Common myeloid progenitor, CD34-positive (primary cell): ENCODE data around the gene ZP1.

ENCODE experiments used
- CTCF ChIA-PET: fragments of 350-600 bp; sonication (Branson Sonifier 250); formaldehyde crosslinking; loops from one replicate; lab custom pipeline; 2021; ENCODE audit warnings: antibody characterized with exemption; lab: Charles Lee
- POLR2A ChIA-PET: fragments of 350-600 bp; sonication (Branson Sonifier 250); formaldehyde crosslinking; loops from one replicate; lab custom pipeline; 2021; ENCODE audit warnings: antibody characterized with exemption; lab: Charles Lee
- DNase-seq, 3 donors: peaks; one replicate each; pipeline versions ENCODE4 v3.0.0 to v3.0.0-alpha.2; 2013
- H3K27ac ChIP-seq, 2 experiments: 1 replicate in 1 of 2; 2 replicates in 1 of 2; pipeline ENCODE4 v1.7.0; 2013; ENCODE audit warnings: inconsistent platforms in 2 of 2, low read length in 2 of 2, mild to moderate bottlenecking in 2 of 2, low read depth in 1 of 2, moderate library complexity in 1 of 2; ENCODE audit not compliant: severe bottlenecking in 2 of 2, insufficient read depth in 1 of 2, poor library complexity in 1 of 2
- H3K27me3 ChIP-seq, 5 experiments: replicated peaks in 2 of 5; 1 replicate in 3 of 5; 2 replicates in 2 of 5; pipeline versions ENCODE4 v1.6.1 to v1.7.0; 2013; ENCODE audit warnings: low read length in 4 of 5, mild to moderate bottlenecking in 2 of 5, moderate library complexity in 2 of 5, inconsistent platforms in 1 of 5; ENCODE audit not compliant: insufficient read depth in 5 of 5, control insufficient read depth in 4 of 5
- H3K36me3 ChIP-seq, 4 experiments: 1 replicate in 2 of 4; 2 replicates in 2 of 4; pipeline versions ENCODE4 v1.6.1 to v1.7.0; 2013; ENCODE audit warnings: low read length in 3 of 4, control low read depth in 1 of 4, mild to moderate bottlenecking in 1 of 4; ENCODE audit not compliant: control insufficient read depth in 4 of 4, insufficient read depth in 4 of 4
- H3K4me1 ChIP-seq, 4 experiments: 1 replicate in 3 of 4; 2 replicates in 1 of 4; pipeline versions ENCODE4 v1.6.1 to v1.7.1; 2013; ENCODE audit warnings: low read length in 3 of 4, mild to moderate bottlenecking in 3 of 4, control low read depth in 1 of 4, inconsistent platforms in 1 of 4, moderate library complexity in 1 of 4; ENCODE audit not compliant: control insufficient read depth in 4 of 4, insufficient read depth in 4 of 4; ENCODE audit errors: control extremely low read depth in 1 of 4
- H3K4me3 ChIP-seq, 7 experiments: 1 replicate in 4 of 7; 2 replicates in 3 of 7; pipeline versions ENCODE4 v1.5.1 to v1.7.0; 2013; ENCODE audit warnings: mild to moderate bottlenecking in 7 of 7, low read length in 6 of 7, moderate library complexity in 6 of 7, inconsistent platforms in 2 of 7, low read depth in 2 of 7, control low read depth in 1 of 7; ENCODE audit not compliant: insufficient read depth in 4 of 7, control insufficient read depth in 1 of 7; ENCODE audit errors: extremely low read depth in 1 of 7
- H3K9me3 ChIP-seq, 5 experiments: 1 replicate in 4 of 5; 2 replicates in 1 of 5; pipeline versions ENCODE4 v1.6.1 to v1.7.1; 2013; ENCODE audit warnings: low read length in 4 of 5, mild to moderate bottlenecking in 2 of 5, inconsistent platforms in 1 of 5, low read depth in 1 of 5, moderate library complexity in 1 of 5; ENCODE audit not compliant: control insufficient read depth in 4 of 5, insufficient read depth in 2 of 5; ENCODE audit errors: control extremely low read depth in 1 of 5
- WGBS: methylation state at CpG from one replicate; pipeline ENCODE4 v1.1.5; 2013; ENCODE audit not compliant: insufficient coverage; 5-methylcytosine and 5-hydroxymethylcytosine counted together

ZP1 gene

GRCh38 chr11:60825790-60826189 is 41.6 kb upstream of the ZP1 start:
- no peak for DNase-seq
- 98% methylated on average over 5 of the region's 6 CpGs for WGBS
- Histone ChIP-seq H3K27me3 (peaks cover 0 to 2% (median 0%) of the 10 kb centered on the region in 5 experiments), H3K4me1 (peaks cover 0 to 12% (median 7%) of the 10 kb centered on the region in 4 experiments), H3K4me3 (no peak overlapping the region), H3K27ac (no peak overlapping the region), H3K9me3 (peaks cover 0 to 3% (median 0%) of the 10 kb centered on the region in 5 experiments), H3K36me3 (no peaks in the 10 kb centered on the region)
- ChIA-PET POLR2A (no interaction called here), CTCF (interaction anchor here (1.0 to 18.7 kb wide), 5 partner anchors 20 to 361 kb away, joined by 3 to 422 read pairs (median 4); partner anchors contain the start of gene PRPF19)

- Histone ChIP-seq H3K36me3 (no peaks in the 10 kb centered on the region), H3K9me3 (no peaks in the 10 kb centered on the region), H3K27me3 (peaks cover 0 to 4% (median 0%) of the 10 kb centered on the region in 5 experiments), H3K27ac (no peak overlapping the region), H3K4me1 (no peaks in the 10 kb centered on the region), H3K4me3 (peak overlapping the region in 1 of 7 experiments; percentile 25)
- DNase-seq = no peak
- POLR2A ChIA-PET = interaction anchor here (0.5 to 1.4 kb wide), 4 partner anchors 50 to 131 kb away, joined by 3 to 7 read pairs (median 4); partner anchors contain the start of gene MS4A8
- 54% methylated on average over 8 of the region's 10 CpGs for WGBS
- CTCF ChIA-PET = interaction anchor here (0.8 to 18.7 kb wide), 24 partner anchors 9 to 357 kb away, joined by 3 to 422 read pairs (median 4); partner anchors contain the start of genes CCDC86, PRPF19 and ZP1
These were observed 36.7 kb upstream of the ZP1 start for GRCh38 chr11:60830478-60831142.

- peak; percentile 79 to 89 (median 83) for DNase-seq
- Histone ChIP-seq H3K4me3 (peak overlapping the region in 1 of 7 experiments; percentile 25), H3K9me3 (no peaks in the 10 kb centered on the region), H3K4me1 (no peaks in the 10 kb centered on the region), H3K27ac (no peak overlapping the region), H3K27me3 (peaks cover 0 to 4% (median 0%) of the 10 kb centered on the region in 5 experiments), H3K36me3 (no peaks in the 10 kb centered on the region)
- WGBS = 6% methylated on average over 6 of the region's 8 CpGs
- CTCF ChIA-PET = interaction anchor here (0.8 to 18.7 kb wide), 26 partner anchors 9 to 356 kb away, joined by 3 to 422 read pairs (median 4); partner anchors contain the start of genes CCDC86, PRPF19 and ZP1
- POLR2A ChIA-PET = interaction anchor here (0.5 to 1.4 kb wide), 3 partner anchors 56 to 132 kb away, joined by 3 to 7 read pairs (median 3); partner anchors contain the start of gene MS4A8
These were observed 36.2 kb upstream of the ZP1 start for GRCh38 chr11:60831143-60831500.

DNA sequence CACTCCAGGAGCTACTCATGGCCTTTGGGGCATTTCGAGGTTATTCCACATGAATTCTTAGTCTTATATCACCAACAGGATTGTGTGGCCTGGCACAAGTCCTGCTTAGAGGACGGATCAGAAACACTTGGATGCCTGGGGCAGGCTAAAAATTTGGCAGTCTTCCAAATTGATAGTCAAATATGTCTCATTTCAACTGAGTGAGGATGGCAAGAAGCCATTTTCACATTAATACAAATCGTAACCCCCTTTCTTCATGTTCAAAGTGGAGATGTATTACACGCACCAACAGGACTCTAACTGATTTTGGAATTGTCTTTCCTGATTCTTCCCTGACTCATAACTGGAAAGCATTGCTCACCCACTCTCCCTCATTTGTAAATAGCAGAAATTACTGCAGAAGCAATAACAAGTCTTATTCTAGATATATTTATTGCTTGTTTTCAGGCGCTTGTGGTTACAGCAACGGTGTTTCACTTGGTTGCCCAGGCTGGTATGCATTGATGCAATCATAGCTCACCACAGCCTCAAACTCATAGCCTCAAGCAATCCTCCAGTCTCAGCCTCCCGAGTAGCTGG is 35.8 kb upstream of the ZP1 start:
- Histone ChIP-seq H3K9me3 (no peaks in the 10 kb centered on the region), H3K27me3 (peaks cover 0 to 4% (median 0%) of the 10 kb centered on the region in 5 experiments), H3K36me3 (no peaks in the 10 kb centered on the region), H3K4me3 (no peak overlapping the region), H3K27ac (no peak overlapping the region), H3K4me1 (peaks cover 0 to 2% (median 0%) of the 10 kb centered on the region in 4 experiments)
- POLR2A ChIA-PET = interaction anchor here (1.0 to 1.4 kb wide), 2 partner anchors 56 to 71 kb away, joined by 3 to 7 read pairs; no protein-coding TSS in a partner anchor
- CTCF ChIA-PET = interaction anchor here (0.8 to 18.7 kb wide), 26 partner anchors 9 to 131 kb away, joined by 3 to 422 read pairs (median 4); partner anchors contain the start of genes CCDC86, PRPF19 and ZP1
- no peak for DNase-seq
- WGBS = 86% methylated on average over 4 of the region's 7 CpGs

GRCh38 chr11:60834742-60835533 is 32.4 kb upstream of the ZP1 start:
- H3K4me1 ChIP-seq = peaks cover 0 to 8% (median 0%) of the 10 kb centered on the region in 4 experiments
- H3K36me3 ChIP-seq = no peaks in the 10 kb centered on the region
- 80% methylated on average over 5 of the region's 7 CpGs for WGBS
- no peaks in the 10 kb centered on the region for H3K9me3 ChIP-seq
- DNase-seq = no peak
- no peak overlapping the region for H3K4me3 ChIP-seq
- POLR2A ChIA-PET = no interaction called here
- H3K27ac ChIP-seq = no peak overlapping the region
- CTCF ChIA-PET = interaction anchor here (0.8 to 18.7 kb wide), 5 partner anchors 15 to 70 kb away, joined by 3 to 422 read pairs (median 4); partner anchors contain the start of gene ZP1
- peaks cover 0 to 2% (median 0%) of the 10 kb centered on the region in 5 experiments for H3K27me3 ChIP-seq

DNA sequence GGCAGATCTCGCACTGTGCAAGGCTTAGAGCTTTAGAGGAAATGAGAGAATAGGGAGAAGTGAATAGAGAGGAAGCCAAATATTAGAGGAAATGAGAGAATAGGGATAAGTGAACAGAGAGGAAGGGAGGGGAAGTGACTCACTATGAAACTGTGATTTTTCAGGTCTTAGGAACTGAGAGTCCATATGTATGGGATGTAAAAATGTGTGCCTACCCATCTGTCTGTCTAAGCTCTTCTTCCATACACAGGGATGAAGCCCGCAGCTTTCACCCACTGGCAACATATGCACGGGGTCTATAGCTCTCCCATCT is 31.9 kb upstream of the ZP1 start:
- no peak overlapping the region for H3K4me3 ChIP-seq
- peaks cover 0 to 2% (median 0%) of the 10 kb centered on the region in 5 experiments for H3K27me3 ChIP-seq
- H3K4me1 ChIP-seq = peaks cover 0 to 8% (median 0%) of the 10 kb centered on the region in 4 experiments
- DNase-seq = no peak
- WGBS = 96% methylated on average over 3 of the region's 3 CpGs
- no peak overlapping the region for H3K27ac ChIP-seq
- no peaks in the 10 kb centered on the region for H3K9me3 ChIP-seq
- H3K36me3 ChIP-seq = no peaks in the 10 kb centered on the region
- POLR2A ChIA-PET = no interaction called here
- CTCF ChIA-PET = interaction anchor here (0.8 to 18.7 kb wide), 5 partner anchors 16 to 70 kb away, joined by 3 to 422 read pairs (median 4); partner anchors contain the start of gene ZP1
